Uterus (tissue), 4 donors: ENCODE results near the gene WNT8A. TPM values are rescaled to one million over a fixed set of nuclear protein-coding genes. Genes with fewer than 3 reads are reported as not detected.

Experiments used
- small RNA-seq: library from RNA; depleted of rRNA; stranded (forward); fragments of <200 nt; gene quantifications from one replicate; pipeline ENCODE3, GENCODE V24; 2016
- total RNA-seq, 4 donors: library from RNA; depleted of rRNA in 3 of 4; stranded (reverse); fragments of >200 nt in 3 of 4; gene quantifications; one replicate each; pipeline versions ENCODE4 v1.1.0 to v1.2.4, GENCODE V29; 2014 to 2023
- donor health status: DM: yes; HTN: yes; CAD: no.

Gene WNT8A
- total RNA-seq, 4 donors from 2014 or later = not detected

Small RNAs within 50 kb of the gene (small RNA-seq; reads per million reads assigned to genes)
- gene RNU6-1148P (not detected), gene RNU6-460P (not detected), gene RNU6-888P (not detected)

Other genes with a start within 250 kb of the WNT8A start
- gene MYOT, start 216.2 kb upstream of the WNT8A start, total RNA-seq = 1 to 10 TPM in 3 of 4 donors, under 1 TPM in 1; 0.51 to 2.7 (median 1.1) TPM
- gene PKD2L2, start 194.6 kb upstream of the WNT8A start, total RNA-seq = not detected
- 100 to 1,000 TPM in 1 of 4 donors, 10 to 100 TPM in 3; 40.6 to 104 (median 58.1) TPM for gene FAM13B, start 51.0 kb upstream of the WNT8A start, total RNA-seq
- 1 to 10 TPM in 2 of 4 donors, under 1 TPM in 1, not detected in 1; 0.26 to 9.2 (median 2.0) TPM for gene NME5, start 55.4 kb downstream of the WNT8A start, total RNA-seq
- 10 to 100 TPM; 23.2 to 69.8 (median 58.9) TPM for gene BRD8, start 94.6 kb downstream of the WNT8A start, total RNA-seq
- 10 to 100 TPM in 1 of 4 donors, not detected in 3; 33.8 TPM for gene KIF20A, start 95.1 kb downstream of the WNT8A start, total RNA-seq
- gene CDC23, start 129.3 kb downstream of the WNT8A start, total RNA-seq = 10 to 100 TPM in 3 of 4 donors, 1 to 10 TPM in 1; 7.1 to 58.1 (median 16.0) TPM
- gene GFRA3, start 190.6 kb downstream of the WNT8A start, total RNA-seq = 1 to 10 TPM in 1 of 4 donors, under 1 TPM in 1, not detected in 2; 0.30 to 1.2 TPM
- 1 to 10 TPM in 1 of 4 donors, not detected in 3; 4.6 TPM for gene CDC25C, start 247.8 kb downstream of the WNT8A start, total RNA-seq